Stimulated activated CD4-positive, alpha-beta T cell treated with anti-CD3 and anti-CD28 coated beads, Interleukin-4, amount 100 ng/mL, for 48 hours (primary cell): ENCODE measurements around the gene NOTCH2.

Experiments
- DNase-seq, 2 donors: peaks; one replicate each; pipeline ENCODE4 v3.0.0-alpha.2; 2020; ENCODE audit warnings: low read depth in 2 of 2

The NOTCH2 gene

GRCh38 chr1:119874186-119874585 lies 195.3 kb downstream of the NOTCH2 start:
- DNase-seq = no peak

- no peak for DNase-seq
Observed at GRCh38 chr1:119873135-119874015, 196.1 kb downstream of the NOTCH2 start.

GRCh38 chr1:119871881-119872280 lies 197.6 kb downstream of the NOTCH2 start:
- DNase-seq = no peak

- DNase-seq = peak; percentile 65 to 80
Observed at GRCh38 chr1:119870917-119871596, 198.4 kb downstream of the NOTCH2 start.

- DNase-seq = no peak
Observed at GRCh38 chr1:119869995-119870394, 199.5 kb downstream of the NOTCH2 start.

- DNase-seq = no peak
Observed at GRCh38 chr1:119868176-119868575, 201.3 kb downstream of the NOTCH2 start.

- no peak for DNase-seq
Observed at GRCh38 chr1:119866451-119866850, 203.0 kb downstream of the NOTCH2 start.

- no peak for DNase-seq
Observed at GRCh38 chr1:119865627-119866026, 203.8 kb downstream of the NOTCH2 start.

- no peak for DNase-seq
Observed at GRCh38 chr1:119862276-119862675, 207.2 kb downstream of the NOTCH2 start.
